Measurements from ENCODE around the gene SLC23A3.

SLC23A3 gene

DNA sequence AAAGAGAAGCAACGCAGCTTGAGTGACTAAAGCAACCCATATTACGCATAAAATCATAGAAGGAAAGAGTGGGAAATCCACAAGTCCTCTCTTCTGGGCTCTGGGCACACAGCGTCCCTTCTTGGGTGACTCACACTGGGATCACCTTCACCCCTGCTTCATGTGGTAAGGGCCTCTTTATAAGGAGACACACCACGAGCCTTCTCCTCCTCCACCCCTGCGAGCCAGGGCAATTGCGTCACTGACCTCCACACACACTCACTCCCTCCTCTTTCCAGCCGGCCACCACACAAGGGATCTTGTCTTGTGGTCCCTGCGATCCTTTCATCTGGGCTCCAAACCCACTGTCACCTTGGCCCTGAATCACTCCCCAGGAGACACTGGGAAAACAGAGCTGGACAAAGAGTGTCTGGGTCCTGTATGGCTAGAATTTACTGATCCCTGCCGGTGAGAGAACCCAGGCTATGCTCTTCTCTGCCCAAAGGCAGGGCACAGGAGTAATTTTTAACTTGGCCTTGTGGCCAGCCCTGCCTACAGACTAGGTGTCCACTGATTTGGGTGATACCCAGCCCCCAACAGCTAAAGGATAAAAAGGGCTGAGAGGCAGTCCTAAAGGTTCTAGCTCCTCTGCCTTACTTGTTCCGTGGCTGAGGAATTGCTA is 44.5 kb downstream of the SLC23A3 start:
- H3K27me3 Mint-ChIP-seq: no peaks in the 10 kb centered on the region
- H3K4me3 Mint-ChIP-seq: no peak overlapping the region
- H3K9me3 Mint-ChIP-seq: no peaks in the 10 kb centered on the region
- no peak overlapping the region for H3K27ac Mint-ChIP-seq
- H3K4me1 Mint-ChIP-seq (ENCODE audit: low read depth): peaks cover 19% of the 10 kb centered on the region
- peaks cover 10% of the 10 kb centered on the region for H3K36me3 Mint-ChIP-seq (ENCODE audit: low read depth)
- DNase-seq: no peak

- peak overlapping the region; percentile 55 for H3K27ac Mint-ChIP-seq
Measured at GRCh38 chr2:219124381-219125110, 45.3 kb downstream of the SLC23A3 start.

GRCh38 chr2:219123356-219124135 is 46.3 kb downstream of the SLC23A3 start:
- H3K27me3 Mint-ChIP-seq: no peaks in the 10 kb centered on the region
- no peak for DNase-seq
- peaks cover 19% of the 10 kb centered on the region for H3K4me1 Mint-ChIP-seq (ENCODE audit: low read depth)
- H3K9me3 Mint-ChIP-seq: no peaks in the 10 kb centered on the region
- H3K27ac Mint-ChIP-seq: no peak overlapping the region
- peaks cover 8% of the 10 kb centered on the region for H3K36me3 Mint-ChIP-seq (ENCODE audit: low read depth)
- no peak overlapping the region for H3K4me3 Mint-ChIP-seq

More at GRCh38 chr2:219124381-219125110, 45.3 kb downstream of the SLC23A3 start:
- no peak for DNase-seq
- Mint-ChIP-seq H3K27me3 (no peaks in the 10 kb centered on the region), H3K9me3 (no peaks in the 10 kb centered on the region), H3K4me3 (no peak overlapping the region), H3K4me1 (ENCODE audit: low read depth) (peaks cover 19% of the 10 kb centered on the region), H3K36me3 (ENCODE audit: low read depth) (peaks cover 8% of the 10 kb centered on the region)

GRCh38 chr2:219122202-219122980 is 47.4 kb downstream of the SLC23A3 start:
- H3K9me3 Mint-ChIP-seq: no peaks in the 10 kb centered on the region
- H3K27ac Mint-ChIP-seq: no peak overlapping the region
- H3K4me1 Mint-ChIP-seq (ENCODE audit: low read depth): peaks cover 19% of the 10 kb centered on the region
- DNase-seq: no peak
- H3K4me3 Mint-ChIP-seq: no peak overlapping the region
- H3K36me3 Mint-ChIP-seq (ENCODE audit: low read depth): peaks cover 8% of the 10 kb centered on the region
- no peaks in the 10 kb centered on the region for H3K27me3 Mint-ChIP-seq

GRCh38 chr2:219120082-219120481 is 49.7 kb downstream of the SLC23A3 start:
- H3K4me3 Mint-ChIP-seq: no peak overlapping the region
- H3K36me3 Mint-ChIP-seq (ENCODE audit: low read depth): peaks cover 5% of the 10 kb centered on the region
- H3K9me3 Mint-ChIP-seq: no peaks in the 10 kb centered on the region
- no peak overlapping the region for H3K27ac Mint-ChIP-seq
- H3K27me3 Mint-ChIP-seq: no peaks in the 10 kb centered on the region
- no peak for DNase-seq
- H3K4me1 Mint-ChIP-seq (ENCODE audit: low read depth): peaks cover 13% of the 10 kb centered on the region

GRCh38 chr2:219119422-219120043 is 50.3 kb downstream of the SLC23A3 start:
- Mint-ChIP-seq H3K36me3 (ENCODE audit: low read depth) (peaks cover 5% of the 10 kb centered on the region), H3K4me3 (no peak overlapping the region), H3K27me3 (no peaks in the 10 kb centered on the region), H3K9me3 (no peaks in the 10 kb centered on the region), H3K4me1 (ENCODE audit: low read depth) (peaks cover 8% of the 10 kb centered on the region), H3K27ac (no peak overlapping the region)
- peak; percentile 66 for DNase-seq

GRCh38 chr2:219118504-219118903 is 51.3 kb downstream of the SLC23A3 start:
- no peak overlapping the region for H3K4me3 Mint-ChIP-seq
- H3K36me3 Mint-ChIP-seq (ENCODE audit: low read depth): peaks cover 5% of the 10 kb centered on the region
- no peaks in the 10 kb centered on the region for H3K4me1 Mint-ChIP-seq (ENCODE audit: low read depth)
- no peaks in the 10 kb centered on the region for H3K27me3 Mint-ChIP-seq
- H3K27ac Mint-ChIP-seq: no peak overlapping the region
- DNase-seq: no peak
- no peaks in the 10 kb centered on the region for H3K9me3 Mint-ChIP-seq

- Mint-ChIP-seq H3K27ac (no peak overlapping the region), H3K27me3 (no peaks in the 10 kb centered on the region), H3K36me3 (ENCODE audit: low read depth) (peaks cover 6% of the 10 kb centered on the region), H3K9me3 (no peaks in the 10 kb centered on the region), H3K4me3 (no peak overlapping the region), H3K4me1 (ENCODE audit: low read depth) (peaks cover 8% of the 10 kb centered on the region)
- DNase-seq: no peak
Measured at GRCh38 chr2:219116776-219117646, 52.8 kb downstream of the SLC23A3 start.

DNA sequence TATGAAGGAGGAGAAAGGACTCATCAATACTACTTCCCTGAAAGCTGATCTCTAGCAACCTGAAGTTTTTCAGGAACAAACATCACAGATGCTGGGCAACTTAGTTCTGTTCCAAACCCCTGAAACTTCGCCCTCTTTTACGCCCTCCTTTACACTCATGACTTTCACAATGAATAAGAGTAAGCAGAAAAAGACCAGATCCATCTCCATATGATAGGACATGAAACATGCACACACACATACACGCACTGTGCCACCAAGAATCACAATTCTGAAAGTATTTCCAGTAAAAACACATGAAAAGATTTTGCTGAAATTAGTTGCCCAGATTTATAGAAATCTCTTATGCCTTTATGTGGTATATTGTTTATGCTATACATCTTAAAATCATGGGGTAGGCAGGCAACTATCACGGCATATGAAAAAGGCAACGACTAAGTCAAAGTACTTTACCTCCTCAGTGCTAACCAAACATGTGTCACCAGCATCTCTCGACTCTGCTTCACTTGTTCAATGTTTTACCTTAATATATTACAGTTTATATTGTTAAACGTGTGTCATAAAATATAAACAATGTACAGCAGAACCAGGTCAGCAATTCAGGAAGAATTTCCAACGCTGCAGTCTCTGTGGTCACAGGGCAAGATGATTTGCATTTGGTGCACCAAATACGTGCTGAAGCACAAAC is 57.0 kb downstream of the SLC23A3 start:
- H3K27me3 Mint-ChIP-seq: no peaks in the 10 kb centered on the region
- no peaks in the 10 kb centered on the region for H3K9me3 Mint-ChIP-seq
- H3K4me1 Mint-ChIP-seq (ENCODE audit: low read depth): peaks cover 30% of the 10 kb centered on the region
- peak overlapping the region; percentile 9 for H3K27ac Mint-ChIP-seq
- H3K36me3 Mint-ChIP-seq (ENCODE audit: low read depth): peaks cover 8% of the 10 kb centered on the region
- H3K4me3 Mint-ChIP-seq: no peak overlapping the region
- no peak for DNase-seq

DNA sequence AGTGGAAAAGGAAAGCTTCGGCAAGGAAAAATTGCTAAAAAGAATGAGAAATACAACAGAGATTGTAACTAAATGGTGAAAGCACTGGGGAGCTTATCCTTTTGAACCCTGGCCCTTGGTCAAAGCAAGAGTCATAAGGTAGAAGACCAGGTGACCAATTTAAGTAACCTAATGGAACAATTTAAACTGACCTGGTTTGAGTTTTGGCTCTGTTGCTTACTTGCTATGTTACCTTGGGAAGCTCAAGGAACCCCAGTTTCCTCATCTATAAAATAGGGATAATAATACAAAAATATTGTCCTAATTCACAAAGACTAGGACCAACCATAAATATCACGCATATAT is 57.8 kb downstream of the SLC23A3 start:
- Mint-ChIP-seq H3K27ac (peak overlapping the region; percentile 9), H3K36me3 (ENCODE audit: low read depth) (peaks cover 8% of the 10 kb centered on the region), H3K9me3 (no peaks in the 10 kb centered on the region), H3K27me3 (no peaks in the 10 kb centered on the region), H3K4me3 (no peak overlapping the region), H3K4me1 (ENCODE audit: low read depth) (peaks cover 31% of the 10 kb centered on the region)
- no peak for DNase-seq

Data from activated T-cell treated with anti-CD3 and anti-CD28 coated beads, Interleukin-2, amount 50 U/mL, for 24 hours (primary cell).